ENCODE data around the gene CNPY1. TPM values are rescaled to one million over a fixed set of nuclear protein-coding genes. Genes with fewer than 3 reads are reported as not detected.
A peak's percentile ranks its signal among the peaks of the same experiment; 100 is the strongest.

Gene CNPY1
- total RNA-seq, 4 donors from 2014 or later: not detected

DNA sequence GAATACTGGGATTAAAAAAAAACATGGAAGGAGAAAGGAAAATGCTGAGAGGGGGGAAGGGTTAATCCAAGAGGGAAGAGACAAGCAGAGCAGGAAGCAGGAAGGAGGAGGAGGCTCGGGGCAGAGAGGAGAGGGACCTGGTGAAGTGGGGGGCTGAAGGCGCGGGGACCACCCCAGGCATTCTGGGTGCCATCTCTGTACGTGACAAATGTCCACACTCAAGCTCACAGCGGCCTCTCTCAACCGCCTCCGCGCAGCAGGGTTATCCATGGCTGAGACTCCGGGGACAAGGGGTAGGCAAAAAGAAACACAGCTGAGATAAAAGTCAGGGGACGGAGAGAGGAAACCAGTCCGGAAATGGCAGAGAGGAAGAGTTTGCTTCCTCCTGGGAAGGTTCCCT is 54.5 kb downstream of the CNPY1 start:
- Histone ChIP-seq H3K36me3 (no peaks in the 10 kb centered on the region), H3K9me3 (no peaks in the 10 kb centered on the region), H3K4me1 (peaks cover 11 to 19% (median 16%) of the 10 kb centered on the region in 4 donors), H3K27ac (replicated peaks in 1 of 4) (no peak overlapping the region), H3K27me3 (peaks cover 0 to 84% (median 4%) of the 10 kb centered on the region in 4 donors), H3K4me3 (no peak overlapping the region)
- 62% methylated on average over 11 of the region's 11 CpGs for WGBS
- DNase-seq (ENCODE audit: extremely low spot score): no peak
- TF ChIP-seq EP300 (IDR thresholded peaks at IDR 0.05): no peak
- TF ChIP-seq, protein P1, sequence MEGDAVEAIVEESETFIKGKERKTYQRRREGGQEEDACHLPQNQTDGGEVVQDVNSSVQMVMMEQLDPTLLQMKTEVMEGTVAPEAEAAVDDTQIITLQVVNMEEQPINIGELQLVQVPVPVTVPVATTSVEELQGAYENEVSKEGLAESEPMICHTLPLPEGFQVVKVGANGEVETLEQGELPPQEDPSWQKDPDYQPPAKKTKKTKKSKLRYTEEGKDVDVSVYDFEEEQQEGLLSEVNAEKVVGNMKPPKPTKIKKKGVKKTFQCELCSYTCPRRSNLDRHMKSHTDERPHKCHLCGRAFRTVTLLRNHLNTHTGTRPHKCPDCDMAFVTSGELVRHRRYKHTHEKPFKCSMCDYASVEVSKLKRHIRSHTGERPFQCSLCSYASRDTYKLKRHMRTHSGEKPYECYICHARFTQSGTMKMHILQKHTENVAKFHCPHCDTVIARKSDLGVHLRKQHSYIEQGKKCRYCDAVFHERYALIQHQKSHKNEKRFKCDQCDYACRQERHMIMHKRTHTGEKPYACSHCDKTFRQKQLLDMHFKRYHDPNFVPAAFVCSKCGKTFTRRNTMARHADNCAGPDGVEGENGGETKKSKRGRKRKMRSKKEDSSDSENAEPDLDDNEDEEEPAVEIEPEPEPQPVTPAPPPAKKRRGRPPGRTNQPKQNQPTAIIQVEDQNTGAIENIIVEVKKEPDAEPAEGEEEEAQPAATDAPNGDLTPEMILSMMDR (IDR thresholded peaks at IDR 0.05): no peak
- intact Hi-C loops (cut with DNase I): no loop called here

DNA sequence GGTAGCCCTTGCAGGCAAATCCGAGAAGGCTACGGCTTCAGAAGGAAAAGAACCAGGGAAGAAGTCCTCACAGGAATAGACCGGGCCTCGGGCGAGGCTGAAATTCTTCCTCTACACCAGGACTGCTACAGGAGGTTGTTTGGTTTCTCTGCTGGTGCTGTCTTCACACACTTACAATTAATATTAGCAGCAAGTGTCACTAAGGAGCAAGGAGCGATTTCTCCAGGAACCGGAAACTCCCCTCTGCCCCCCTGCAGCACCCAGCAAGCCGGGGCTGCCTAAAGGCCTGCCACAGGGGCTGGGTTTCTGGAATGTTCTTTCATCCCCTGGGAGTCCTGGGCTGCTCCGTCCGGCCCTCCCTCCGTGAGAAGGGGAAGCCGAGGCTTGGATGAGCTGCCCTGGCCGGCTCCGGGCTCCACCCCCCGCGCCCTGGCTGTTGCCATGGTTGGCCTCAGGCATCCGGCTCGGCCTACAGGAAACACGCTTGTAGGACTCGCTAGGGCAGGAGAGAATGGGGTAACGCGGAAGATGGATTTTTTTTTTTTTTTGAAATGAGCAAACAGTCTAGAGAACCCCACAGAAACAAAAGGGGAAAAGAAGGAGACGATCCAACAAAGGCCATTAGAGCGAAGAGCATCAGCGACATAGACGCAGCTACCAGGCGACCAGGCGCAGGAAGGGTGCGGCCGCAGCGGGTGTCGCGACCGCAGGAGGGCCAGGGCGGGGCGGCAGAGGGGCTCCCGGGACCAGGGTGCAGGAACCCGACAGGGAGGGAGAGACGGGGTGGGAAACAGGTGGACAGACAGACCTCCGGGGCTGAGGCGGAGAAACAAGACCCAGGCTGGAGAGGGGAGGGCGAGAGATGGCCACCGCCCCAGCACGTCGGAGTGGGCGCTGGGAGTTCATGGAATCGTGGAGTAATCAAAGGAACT is 55.4 kb downstream of the CNPY1 start:
- peak overlapping the region in 3 of 4 donors; percentile 44 to 53 (median 46) for H3K27ac ChIP-seq (replicated peaks in 1 of 4)
- TF ChIP-seq, protein P1 (IDR thresholded peaks at IDR 0.05): no peak
- TF ChIP-seq EP300 (IDR thresholded peaks at IDR 0.05) (no peak), POLR2A (IDR thresholded peaks at IDR 0.05; ENCODE audit: low read depth) (no peak), POLR2AphosphoS5 (IDR thresholded peaks at IDR 0.05) (no peak)
- intact Hi-C loops (cut with DNase I): no loop called here
- WGBS: 44% methylated on average over 36 of the region's 47 CpGs
- no peaks in the 10 kb centered on the region for H3K36me3 ChIP-seq
- peak overlapping the region; percentile 51 to 57 (median 54) for H3K4me3 ChIP-seq
- peaks cover 0 to 84% (median 4%) of the 10 kb centered on the region in 4 donors for H3K27me3 ChIP-seq
- no peaks in the 10 kb centered on the region for H3K9me3 ChIP-seq
- DNase-seq (ENCODE audit: extremely low spot score): no peak
- H3K4me1 ChIP-seq: peaks cover 11 to 19% (median 16%) of the 10 kb centered on the region in 4 donors

DNA sequence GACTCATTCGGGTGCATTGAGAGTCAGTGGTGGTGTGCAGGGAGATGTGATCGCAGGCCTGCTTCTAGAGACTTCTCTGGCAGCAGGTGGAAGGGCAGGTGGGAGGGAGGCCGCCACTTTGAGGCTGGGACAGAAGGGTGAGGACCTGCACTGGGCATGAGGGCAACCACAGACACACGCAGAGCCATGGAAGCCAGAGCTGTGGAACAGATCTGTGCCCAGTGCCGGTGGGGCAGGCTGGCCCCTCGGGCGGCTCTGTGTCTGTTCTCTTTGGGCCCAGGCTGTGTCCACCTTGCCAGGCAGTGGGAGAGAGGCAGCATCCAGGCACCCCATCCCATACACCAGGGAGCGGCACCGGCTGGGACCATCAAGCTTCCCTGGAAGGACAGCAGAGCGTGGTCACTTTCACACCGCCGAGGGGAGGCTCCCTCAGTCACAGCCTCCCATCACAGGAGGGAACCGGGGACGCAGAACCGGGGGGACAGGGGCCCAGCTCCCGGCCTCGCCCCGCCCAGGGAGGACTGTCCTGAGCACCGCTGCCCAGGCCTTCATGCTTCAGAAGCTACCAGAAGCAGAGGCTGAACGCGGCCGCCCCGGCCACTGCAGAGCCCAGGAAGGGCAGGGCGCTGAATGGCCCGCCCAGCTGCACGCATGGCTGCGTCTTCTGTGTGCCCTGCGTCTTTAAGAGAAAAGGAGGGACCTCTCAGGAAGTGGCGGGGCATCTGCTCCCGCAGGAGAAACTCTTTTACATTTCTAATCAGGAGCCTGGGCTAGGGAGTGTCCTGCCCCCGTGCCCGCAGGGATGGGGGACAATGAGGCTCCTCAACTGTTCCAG is 56.3 kb downstream of the CNPY1 start:
- DNase-seq (ENCODE audit: extremely low spot score): no peak
- peaks cover 11 to 19% (median 16%) of the 10 kb centered on the region in 4 donors for H3K4me1 ChIP-seq
- 58% methylated on average over 32 of the region's 32 CpGs for WGBS
- peak overlapping the region in 3 of 4 donors; percentile 44 to 53 (median 46) for H3K27ac ChIP-seq (replicated peaks in 1 of 4)
- TF ChIP-seq, protein P1 (IDR thresholded peaks at IDR 0.05): no peak
- TF ChIP-seq POLR2A (IDR thresholded peaks at IDR 0.05; ENCODE audit: low read depth): no peak
- no peak for TF ChIP-seq POLR2AphosphoS5 (IDR thresholded peaks at IDR 0.05)
- no peak for TF ChIP-seq EP300 (IDR thresholded peaks at IDR 0.05)
- peak overlapping the region; percentile 51 to 57 (median 54) for H3K4me3 ChIP-seq
- intact Hi-C loops (cut with DNase I): no loop called here
- H3K27me3 ChIP-seq: peaks cover 0 to 86% (median 4%) of the 10 kb centered on the region in 4 donors
- no peaks in the 10 kb centered on the region for H3K36me3 ChIP-seq
- no peaks in the 10 kb centered on the region for H3K9me3 ChIP-seq

DNA sequence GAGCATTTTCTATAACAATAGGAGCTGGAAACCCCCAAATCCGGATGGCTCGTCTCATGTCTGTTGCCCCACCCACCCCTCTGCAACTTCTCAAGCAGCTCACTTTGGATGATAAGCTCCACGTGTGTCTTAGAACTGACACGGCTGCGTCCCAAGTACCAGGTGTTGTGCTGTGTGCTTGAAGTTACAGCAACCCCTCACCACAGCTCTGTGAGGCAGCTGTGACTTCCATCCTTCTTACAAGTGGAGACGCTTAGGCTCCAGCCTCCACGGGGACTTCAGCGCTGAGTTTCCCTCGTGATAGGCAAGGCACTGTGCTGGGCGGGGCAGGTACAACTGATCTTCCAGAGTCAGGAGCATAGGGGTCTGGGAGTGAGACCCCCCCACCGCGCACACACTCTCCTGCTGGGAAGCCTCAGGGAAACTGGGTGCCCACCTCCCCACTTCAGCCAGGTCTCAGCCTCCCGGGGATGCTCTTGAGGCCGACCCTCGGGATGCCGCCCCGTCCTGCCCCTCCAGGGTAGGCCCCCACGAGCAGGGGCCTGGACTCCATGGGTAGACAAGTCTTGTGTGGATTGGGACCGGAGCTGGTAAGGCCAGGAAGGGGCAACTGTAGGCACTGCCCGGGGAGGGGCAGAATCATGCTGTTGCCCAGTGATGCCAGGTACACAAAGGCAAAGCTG is 57.1 kb downstream of the CNPY1 start:
- no peak for DNase-seq (ENCODE audit: extremely low spot score)

More for the DNA sequence above, 57.1 kb downstream of the CNPY1 start:
- Histone ChIP-seq H3K4me3 (no peak overlapping the region), H3K27ac (replicated peaks in 1 of 4) (no peak overlapping the region), H3K9me3 (no peaks in the 10 kb centered on the region), H3K4me1 (peaks cover 11 to 19% (median 16%) of the 10 kb centered on the region in 4 donors), H3K36me3 (no peaks in the 10 kb centered on the region), H3K27me3 (peaks cover 0 to 87% (median 4%) of the 10 kb centered on the region in 4 donors)
- 71% methylated on average over 13 of the region's 20 CpGs for WGBS
- intact Hi-C loops (cut with DNase I): no loop called here
- TF ChIP-seq POLR2A (IDR thresholded peaks at IDR 0.05; ENCODE audit: low read depth): no peak
